Measurements from ENCODE around the gene PKP1.

The PKP1 gene

GRCh38 chr1:201351617-201352016 lies 68.3 kb downstream of the PKP1 start:
- H3K36me3 ChIP-seq (ENCODE audit: insufficient read depth, low read depth, low read length) = no peaks in the 10 kb centered on the region
- no peak overlapping the region for H3K4me3 ChIP-seq (ENCODE audit: low read length)
- no peaks in the 10 kb centered on the region for H3K9me3 ChIP-seq (ENCODE audit: insufficient read depth, low read depth, low read length)
- H3K9ac ChIP-seq (ENCODE audit: low read depth, low read length) = no peak overlapping the region
- peaks cover 19% of the 10 kb centered on the region; the same call in 1 of the 2 replicates for H3K4me1 ChIP-seq (ENCODE audit: insufficient read depth, low read length)
- no peak overlapping the region for H3K27ac ChIP-seq (ENCODE audit: low read length)
- no peaks in the 10 kb centered on the region for H3K27me3 ChIP-seq (ENCODE audit: insufficient read depth, low read length)

- Histone ChIP-seq H3K4me3 (ENCODE audit: low read length) (no peak overlapping the region), H3K27me3 (ENCODE audit: insufficient read depth, low read length) (no peaks in the 10 kb centered on the region), H3K27ac (ENCODE audit: low read length) (no peak overlapping the region)
Observed at GRCh38 chr1:201353186-201353940, 70.1 kb downstream of the PKP1 start.

GRCh38 chr1:201354151-201354900 lies 71.0 kb downstream of the PKP1 start:
- Histone ChIP-seq H3K4me1 (ENCODE audit: insufficient read depth, low read length) (0 out of 2 replicates have a peak, but pooled peaks cover 7% of the 10 kb centered on the region), H3K9ac (ENCODE audit: low read depth, low read length) (no peak overlapping the region), H3K9me3 (ENCODE audit: insufficient read depth, low read depth, low read length) (no peaks in the 10 kb centered on the region), H3K4me3 (ENCODE audit: low read length) (no peak overlapping the region), H3K27ac (ENCODE audit: low read length) (no peak overlapping the region), H3K36me3 (ENCODE audit: insufficient read depth, low read depth, low read length) (no peaks in the 10 kb centered on the region), H3K27me3 (ENCODE audit: insufficient read depth, low read length) (no peaks in the 10 kb centered on the region)

More at GRCh38 chr1:201353186-201353940, 70.1 kb downstream of the PKP1 start:
- no peaks in the 10 kb centered on the region for H3K36me3 ChIP-seq (ENCODE audit: insufficient read depth, low read depth, low read length)
- no peak overlapping the region for H3K9ac ChIP-seq (ENCODE audit: low read depth, low read length)
- no peaks in the 10 kb centered on the region for H3K9me3 ChIP-seq (ENCODE audit: insufficient read depth, low read depth, low read length)
- 0 out of 2 replicates have a peak, but pooled peaks cover 7% of the 10 kb centered on the region for H3K4me1 ChIP-seq (ENCODE audit: insufficient read depth, low read length)

- 0 out of 2 replicates have a peak, but pooled peaks cover 7% of the 10 kb centered on the region for H3K4me1 ChIP-seq (ENCODE audit: insufficient read depth, low read length)
- no peak overlapping the region for H3K9ac ChIP-seq (ENCODE audit: low read depth, low read length)
- no peaks in the 10 kb centered on the region for H3K9me3 ChIP-seq (ENCODE audit: insufficient read depth, low read depth, low read length)
- H3K27me3 ChIP-seq (ENCODE audit: insufficient read depth, low read length) = no peaks in the 10 kb centered on the region
- no peak overlapping the region for H3K4me3 ChIP-seq (ENCODE audit: low read length)
- H3K36me3 ChIP-seq (ENCODE audit: insufficient read depth, low read depth, low read length) = no peaks in the 10 kb centered on the region
- no peak overlapping the region for H3K27ac ChIP-seq (ENCODE audit: low read length)
Observed at GRCh38 chr1:201354901-201355295, 71.6 kb downstream of the PKP1 start.

- no peak overlapping the region for H3K9ac ChIP-seq (ENCODE audit: low read depth, low read length)
- H3K27ac ChIP-seq (ENCODE audit: low read length) = no peak overlapping the region
- H3K4me3 ChIP-seq (ENCODE audit: low read length) = no peak overlapping the region
- H3K9me3 ChIP-seq (ENCODE audit: insufficient read depth, low read depth, low read length) = no peaks in the 10 kb centered on the region
- H3K4me1 ChIP-seq (ENCODE audit: insufficient read depth, low read length) = 0 out of 2 replicates have a peak, but pooled peaks cover 7% of the 10 kb centered on the region
- H3K27me3 ChIP-seq (ENCODE audit: insufficient read depth, low read length) = no peaks in the 10 kb centered on the region
- no peaks in the 10 kb centered on the region for H3K36me3 ChIP-seq (ENCODE audit: insufficient read depth, low read depth, low read length)
Observed at GRCh38 chr1:201355471-201355870, 72.2 kb downstream of the PKP1 start.

- Histone ChIP-seq H3K9me3 (ENCODE audit: insufficient read depth, low read depth, low read length) (no peaks in the 10 kb centered on the region), H3K27ac (ENCODE audit: low read length) (no peak overlapping the region), H3K27me3 (ENCODE audit: insufficient read depth, low read length) (no peaks in the 10 kb centered on the region), H3K4me1 (ENCODE audit: insufficient read depth, low read length) (0 out of 2 replicates have a peak, but pooled peaks cover 7% of the 10 kb centered on the region), H3K4me3 (ENCODE audit: low read length) (no peak overlapping the region), H3K36me3 (ENCODE audit: insufficient read depth, low read depth, low read length) (no peaks in the 10 kb centered on the region), H3K9ac (ENCODE audit: low read depth, low read length) (no peak overlapping the region)
Observed at GRCh38 chr1:201356236-201356635, 72.9 kb downstream of the PKP1 start.

GRCh38 chr1:201356701-201357100 lies 73.4 kb downstream of the PKP1 start:
- no peaks in the 10 kb centered on the region for H3K9me3 ChIP-seq (ENCODE audit: insufficient read depth, low read depth, low read length)
- H3K4me1 ChIP-seq (ENCODE audit: insufficient read depth, low read length) = 0 out of 2 replicates have a peak, but pooled peaks cover 7% of the 10 kb centered on the region
- no peak overlapping the region for H3K27ac ChIP-seq (ENCODE audit: low read length)
- H3K36me3 ChIP-seq (ENCODE audit: insufficient read depth, low read depth, low read length) = no peaks in the 10 kb centered on the region
- no peak overlapping the region for H3K9ac ChIP-seq (ENCODE audit: low read depth, low read length)
- H3K27me3 ChIP-seq (ENCODE audit: insufficient read depth, low read length) = no peaks in the 10 kb centered on the region
- H3K4me3 ChIP-seq (ENCODE audit: low read length) = no peak overlapping the region

GRCh38 chr1:201357211-201357610 lies 73.9 kb downstream of the PKP1 start:
- Histone ChIP-seq H3K36me3 (ENCODE audit: insufficient read depth, low read depth, low read length) (no peaks in the 10 kb centered on the region), H3K4me1 (ENCODE audit: insufficient read depth, low read length) (peaks cover 10% of the 10 kb centered on the region; the same call in 1 of the 2 replicates), H3K27me3 (ENCODE audit: insufficient read depth, low read length) (no peaks in the 10 kb centered on the region), H3K27ac (ENCODE audit: low read length) (no peak overlapping the region), H3K4me3 (ENCODE audit: low read length) (no peak overlapping the region), H3K9me3 (ENCODE audit: insufficient read depth, low read depth, low read length) (no peaks in the 10 kb centered on the region), H3K9ac (ENCODE audit: low read depth, low read length) (no peak overlapping the region)

- H3K27ac ChIP-seq (ENCODE audit: low read length) = no peak overlapping the region
- no peaks in the 10 kb centered on the region for H3K9me3 ChIP-seq (ENCODE audit: insufficient read depth, low read depth, low read length)
- H3K9ac ChIP-seq (ENCODE audit: low read depth, low read length) = no peak overlapping the region
- peaks cover 10% of the 10 kb centered on the region; the same call in 1 of the 2 replicates for H3K4me1 ChIP-seq (ENCODE audit: insufficient read depth, low read length)
- H3K36me3 ChIP-seq (ENCODE audit: insufficient read depth, low read depth, low read length) = no peaks in the 10 kb centered on the region
- H3K4me3 ChIP-seq (ENCODE audit: low read length) = no peak overlapping the region
- no peaks in the 10 kb centered on the region for H3K27me3 ChIP-seq (ENCODE audit: insufficient read depth, low read length)
Observed at GRCh38 chr1:201357636-201358348, 74.5 kb downstream of the PKP1 start.

- peaks cover 3% of the 10 kb centered on the region; the same call in 1 of the 2 replicates for H3K4me1 ChIP-seq (ENCODE audit: insufficient read depth, low read length)
- H3K4me3 ChIP-seq (ENCODE audit: low read length) = no peak overlapping the region
- H3K9ac ChIP-seq (ENCODE audit: low read depth, low read length) = no peak overlapping the region
- no peaks in the 10 kb centered on the region for H3K27me3 ChIP-seq (ENCODE audit: insufficient read depth, low read length)
- H3K36me3 ChIP-seq (ENCODE audit: insufficient read depth, low read depth, low read length) = no peaks in the 10 kb centered on the region
- H3K27ac ChIP-seq (ENCODE audit: low read length) = no peak overlapping the region
- H3K9me3 ChIP-seq (ENCODE audit: insufficient read depth, low read depth, low read length) = no peaks in the 10 kb centered on the region
Observed at GRCh38 chr1:201358596-201358995, 75.3 kb downstream of the PKP1 start.

- Histone ChIP-seq H3K27ac (ENCODE audit: low read length) (no peak overlapping the region), H3K27me3 (ENCODE audit: insufficient read depth, low read length) (no peaks in the 10 kb centered on the region), H3K4me3 (ENCODE audit: low read length) (no peak overlapping the region), H3K4me1 (ENCODE audit: insufficient read depth, low read length) (peaks cover 3% of the 10 kb centered on the region; the same call in 1 of the 2 replicates), H3K9ac (ENCODE audit: low read depth, low read length) (no peak overlapping the region), H3K36me3 (ENCODE audit: insufficient read depth, low read depth, low read length) (no peaks in the 10 kb centered on the region), H3K9me3 (ENCODE audit: insufficient read depth, low read depth, low read length) (no peaks in the 10 kb centered on the region)
Observed at GRCh38 chr1:201359031-201359872, 75.9 kb downstream of the PKP1 start.
